MM.1S (cell line): ENCODE measurements around the gene FBXL17.

Source experiments
- DNase-seq: peaks from one replicate; pipeline ENCODE4 v3.0.0-alpha.2; 2015
- H2AFZ ChIP-seq: fragments of 300-600 bp; sonication (generic); 2 replicates; pipeline ENCODE4 v1.6.0; 2016; ENCODE audit warnings: antibody characterized with exemption, low read length
- H3F3A ChIP-seq: fragments of 300-600 bp; sonication (generic); 2 replicates; pipeline ENCODE4 v1.6.1; 2016; ENCODE audit warnings: mild to moderate bottlenecking, antibody characterized with exemption, low read length, moderate library complexity, mixed read lengths; ENCODE audit not compliant: insufficient read depth
- H3K27ac ChIP-seq: fragments of 300-600 bp; sonication (generic); 2 replicates; pipeline ENCODE4 v1.5.1; 2016; ENCODE audit warnings: mild to moderate bottlenecking, low read length
- H3K27me3 ChIP-seq: fragments of 300-600 bp; sonication (generic); replicated peaks from 2 replicates; pipeline ENCODE4 v1.6.0; 2016; ENCODE audit warnings: low read length; ENCODE audit not compliant: insufficient read depth
- H3K36me3 ChIP-seq: fragments of 300-600 bp; sonication (generic); replicated peaks from 2 replicates; pipeline ENCODE4 v1.6.1; 2016; ENCODE audit warnings: mild to moderate bottlenecking, low read length, mixed read lengths; ENCODE audit not compliant: insufficient read depth
- H3K4me1 ChIP-seq: fragments of 300-600 bp; sonication (generic); 2 replicates; pipeline ENCODE4 v1.6.1; 2016; ENCODE audit warnings: low read length, mixed read lengths
- H3K4me2 ChIP-seq: fragments of 300-600 bp; sonication (generic); 2 replicates; pipeline ENCODE4 v1.6.0; 2016; ENCODE audit warnings: low read depth, low read length
- H3K4me3 ChIP-seq: fragments of 300-600 bp; sonication (generic); 2 replicates; pipeline ENCODE4 v1.5.1; 2016; ENCODE audit warnings: low read length, mixed read lengths
- H3K79me2 ChIP-seq: fragments of 300-600 bp; sonication (generic); 2 replicates; pipeline ENCODE4 v1.6.1; 2016; ENCODE audit warnings: mixed run types, low read length, mixed read lengths
- H3K9ac ChIP-seq: fragments of 300-600 bp; sonication (generic); 2 replicates; pipeline ENCODE4 v1.6.1; 2016; ENCODE audit warnings: low read length, mixed read lengths
- H3K9me2 ChIP-seq: fragments of 300-600 bp; sonication (generic); replicated peaks from 2 replicates; pipeline ENCODE4 v1.6.1; 2016; ENCODE audit warnings: mild to moderate bottlenecking, low read length, mixed read lengths; ENCODE audit not compliant: insufficient read depth
- H3K9me3 ChIP-seq: fragments of 300-600 bp; sonication (generic); replicated peaks from 2 replicates; pipeline ENCODE4 v1.6.1; 2016; ENCODE audit warnings: mild to moderate bottlenecking, low read length, mixed read lengths; ENCODE audit not compliant: insufficient read depth
- H4K20me1 ChIP-seq: fragments of 300-600 bp; sonication (generic); 2 replicates; pipeline ENCODE4 v1.6.1; 2016; ENCODE audit warnings: mild to moderate bottlenecking, low read length, moderate library complexity, mixed read lengths; ENCODE audit not compliant: insufficient read depth
- EZH2 ChIP-seq: fragments of 300-600 bp; sonication (generic); optimal IDR thresholded peaks from 2 replicates; pipeline ENCODE3; 2017; ENCODE audit warnings: low read depth, mild to moderate bottlenecking, antibody characterized with exemption, low read length, mixed read lengths
- EZH2phosphoT487 ChIP-seq: fragments of 300-600 bp; sonication (generic); IDR thresholded peaks from 2 replicates; pipeline ENCODE4 v1.6.1; 2018; ENCODE audit warnings: antibody characterized with exemption, low read length
- TF ChIP-seq, protein P1 (sequence below): fragments of 300-600 bp; sonication (generic); IDR thresholded peaks from 2 replicates; pipeline ENCODE4 v1.5.1; 2016; ENCODE audit warnings: antibody characterized with exemption, low read length, mixed read lengths

The FBXL17 gene

DNA sequence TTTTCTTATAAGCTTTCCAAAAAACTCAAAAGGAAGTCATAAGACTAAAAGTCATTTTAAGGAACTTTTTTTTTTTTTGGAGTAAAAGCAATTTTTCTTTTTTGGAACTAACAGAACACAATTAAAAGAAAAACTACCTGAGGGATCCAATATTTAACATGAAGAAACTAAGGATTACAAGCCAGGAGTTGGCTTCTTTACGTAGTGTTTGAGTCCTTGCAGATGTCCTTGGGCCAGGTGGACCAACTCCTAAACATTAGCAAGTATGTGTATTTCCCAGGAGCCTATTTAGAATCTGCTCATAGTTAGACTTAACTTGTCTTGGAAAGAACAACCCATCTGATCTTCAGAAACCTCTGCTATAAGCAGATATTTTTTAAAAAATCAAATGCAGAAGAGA is 557.1 kb downstream of the FBXL17 start:
- Histone ChIP-seq H3K9ac (no peak overlapping the region), H2AFZ (no peak overlapping the region), H3F3A (no peaks in the 10 kb centered on the region), H3K4me1 (no peaks in the 10 kb centered on the region), H3K4me2 (no peak overlapping the region), H3K27ac (no peak overlapping the region), H3K4me3 (no peak overlapping the region), H3K36me3 (no peaks in the 10 kb centered on the region), H3K27me3 (no peaks in the 10 kb centered on the region), H3K79me2 (no peaks in the 10 kb centered on the region), H4K20me1 (no peaks in the 10 kb centered on the region), H3K9me3 (no peaks in the 10 kb centered on the region), H3K9me2 (no peaks in the 10 kb centered on the region)
- DNase-seq: no peak
- TF ChIP-seq, protein P1, sequence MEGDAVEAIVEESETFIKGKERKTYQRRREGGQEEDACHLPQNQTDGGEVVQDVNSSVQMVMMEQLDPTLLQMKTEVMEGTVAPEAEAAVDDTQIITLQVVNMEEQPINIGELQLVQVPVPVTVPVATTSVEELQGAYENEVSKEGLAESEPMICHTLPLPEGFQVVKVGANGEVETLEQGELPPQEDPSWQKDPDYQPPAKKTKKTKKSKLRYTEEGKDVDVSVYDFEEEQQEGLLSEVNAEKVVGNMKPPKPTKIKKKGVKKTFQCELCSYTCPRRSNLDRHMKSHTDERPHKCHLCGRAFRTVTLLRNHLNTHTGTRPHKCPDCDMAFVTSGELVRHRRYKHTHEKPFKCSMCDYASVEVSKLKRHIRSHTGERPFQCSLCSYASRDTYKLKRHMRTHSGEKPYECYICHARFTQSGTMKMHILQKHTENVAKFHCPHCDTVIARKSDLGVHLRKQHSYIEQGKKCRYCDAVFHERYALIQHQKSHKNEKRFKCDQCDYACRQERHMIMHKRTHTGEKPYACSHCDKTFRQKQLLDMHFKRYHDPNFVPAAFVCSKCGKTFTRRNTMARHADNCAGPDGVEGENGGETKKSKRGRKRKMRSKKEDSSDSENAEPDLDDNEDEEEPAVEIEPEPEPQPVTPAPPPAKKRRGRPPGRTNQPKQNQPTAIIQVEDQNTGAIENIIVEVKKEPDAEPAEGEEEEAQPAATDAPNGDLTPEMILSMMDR: no peak
- TF ChIP-seq EZH2phosphoT487 (no peak), EZH2 (no peak)

DNA sequence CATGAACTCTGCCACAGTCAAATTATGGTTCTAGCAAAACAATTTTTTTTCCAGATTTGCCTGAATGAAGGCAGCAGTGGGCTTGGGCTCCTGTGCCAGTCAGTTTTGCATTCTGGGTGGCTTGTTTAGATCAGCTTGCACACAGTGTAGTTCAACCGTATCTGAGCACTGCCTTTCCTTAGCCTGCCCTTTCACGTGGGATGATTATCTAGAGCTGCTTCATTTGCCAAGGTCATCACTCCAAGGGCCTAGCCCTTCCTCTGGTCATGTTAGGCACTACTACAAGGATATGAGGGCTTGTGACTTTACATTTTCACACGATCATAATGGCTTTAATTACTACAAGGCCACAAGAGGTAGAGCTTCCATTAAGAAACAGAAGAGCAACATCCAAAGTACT is 560.6 kb downstream of the FBXL17 start:
- Histone ChIP-seq H3K4me3 (no peak overlapping the region), H3F3A (no peaks in the 10 kb centered on the region), H3K9me3 (no peaks in the 10 kb centered on the region), H3K27ac (no peak overlapping the region), H2AFZ (no peak overlapping the region), H4K20me1 (no peaks in the 10 kb centered on the region), H3K4me1 (no peaks in the 10 kb centered on the region), H3K79me2 (no peaks in the 10 kb centered on the region), H3K9ac (no peak overlapping the region), H3K27me3 (no peaks in the 10 kb centered on the region), H3K4me2 (no peak overlapping the region), H3K9me2 (no peaks in the 10 kb centered on the region), H3K36me3 (no peaks in the 10 kb centered on the region)
- no peak for DNase-seq
- TF ChIP-seq, protein P1: no peak
- TF ChIP-seq EZH2phosphoT487 (no peak), EZH2 (no peak)

DNA sequence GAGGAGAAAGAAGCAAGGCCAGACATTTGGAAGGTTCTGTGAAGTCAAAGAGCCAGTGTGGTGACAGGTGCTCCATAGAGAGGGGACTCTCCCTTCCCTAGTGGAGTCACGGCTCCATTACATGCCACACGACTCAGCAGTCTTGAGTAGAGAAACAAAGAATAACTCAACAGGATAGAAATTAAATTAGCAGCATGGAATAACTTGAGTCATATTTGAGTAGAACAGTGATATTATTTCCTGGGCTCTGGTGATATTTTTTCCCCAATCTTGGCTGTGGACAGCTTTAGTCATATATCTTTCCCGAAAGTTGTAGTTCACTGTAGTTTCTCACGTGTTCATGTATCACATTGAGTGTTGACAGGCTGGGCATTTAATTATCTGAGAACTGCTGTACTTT is 561.5 kb downstream of the FBXL17 start:
- H3K4me2 ChIP-seq: no peak overlapping the region
- no peaks in the 10 kb centered on the region for H3K36me3 ChIP-seq
- no peak overlapping the region for H3K4me3 ChIP-seq
- no peak overlapping the region for H3K27ac ChIP-seq
- no peaks in the 10 kb centered on the region for H3K27me3 ChIP-seq
- no peak overlapping the region for H2AFZ ChIP-seq
- H3F3A ChIP-seq: no peaks in the 10 kb centered on the region
- no peaks in the 10 kb centered on the region for H3K9me3 ChIP-seq
- TF ChIP-seq, protein P1: no peak
- TF ChIP-seq EZH2phosphoT487 (no peak), EZH2 (no peak)
- no peaks in the 10 kb centered on the region for H3K4me1 ChIP-seq
- no peaks in the 10 kb centered on the region for H3K9me2 ChIP-seq
- H4K20me1 ChIP-seq: no peaks in the 10 kb centered on the region
- no peak for DNase-seq
- H3K79me2 ChIP-seq: no peaks in the 10 kb centered on the region
- no peak overlapping the region for H3K9ac ChIP-seq
